K562 (cell line): ENCODE results near the gene HAUS5. TPM values are rescaled to one million over a fixed set of nuclear protein-coding genes. Genes with fewer than 3 reads are reported as not detected.

Experiments
- AFF4 ChIP-seq: sonication (generic); formaldehyde crosslinking; IDR thresholded peaks from 2 replicates; pipeline ENCODE4 v1.8.0; 2023; ENCODE audit warnings: mild to moderate bottlenecking, missing genetic modification reagents
- ARID4B ChIP-seq: sonication (generic); formaldehyde crosslinking; IDR thresholded peaks from 2 replicates; pipeline ENCODE4 v1.8.0; 2022; ENCODE audit warnings: mild to moderate bottlenecking, missing genetic modification reagents
- CREM ChIP-seq: IDR thresholded peaks from 2 replicates; pipeline ENCODE4 v1.6.1; 2014; ENCODE audit warnings: antibody characterized with exemption, low read depth
- FOSL1 ChIP-seq: fragments of 200-800 bp; sonication (Bioruptor generic); conservative IDR thresholded peaks from 2 replicates; pipeline ENCODE4 v1.6.1; 2016; ENCODE audit warnings: missing genetic modification characterization, missing compliant biosample characterization
- KDM2B ChIP-seq: fragments of 250-450 bp; sonication (Bioruptor Pico); IDR thresholded peaks from 2 replicates; pipeline ENCODE4 v1.8.0; 2021; ENCODE audit warnings: mild to moderate bottlenecking, moderate library complexity
- KHSRP ChIP-seq: fragments of 450-650 bp; IDR thresholded peaks from 2 replicates; pipeline ENCODE4 v1.6.1; 2017
- NCOA6 ChIP-seq: fragments of 450-650 bp; IDR thresholded peaks from 2 replicates; pipeline ENCODE4 v1.6.1; 2017; ENCODE audit warnings: mild to moderate bottlenecking
- PHF20 ChIP-seq: fragments of 450-650 bp; IDR thresholded peaks from 2 replicates; pipeline ENCODE4 v1.6.1; 2018; ENCODE audit not compliant: partially characterized antibody
- RFX1 ChIP-seq: fragments of 450-650 bp; IDR thresholded peaks from 2 replicates; pipeline ENCODE4 v1.6.1; 2016; ENCODE audit warnings: mild to moderate bottlenecking, moderate library complexity
- TEAD1 ChIP-seq, 2 experiments: fragments of 450-650 bp in 1 of 2; sonication (generic) in 1 of 2; formaldehyde crosslinking; IDR thresholded peaks; 2 replicates each; pipeline versions ENCODE4 v1.4.0 to v1.8.0; 2020 to 2022; ENCODE audit warnings: mild to moderate bottlenecking in 2 of 2, missing genetic modification reagents in 1 of 2
- TSHZ1 ChIP-seq: fragments of 250-450 bp; sonication (Bioruptor Pico); IDR thresholded peaks from 2 replicates; pipeline ENCODE4 v1.4.0; 2020; ENCODE audit warnings: mild to moderate bottlenecking, moderate library complexity
- ZNF311 ChIP-seq: fragments of 250-450 bp; sonication (Bioruptor Pico); IDR thresholded peaks from 2 replicates; pipeline ENCODE4 v1.4.0; 2020; ENCODE audit warnings: mild to moderate bottlenecking, moderate library complexity
- polyA plus RNA-seq, 8 experiments: library from polyadenylated mRNA; depleted of rRNA in 4 of 8; stranded (reverse) in 5 of 8; unstranded in 3 of 8; fragments of >200 nt; fragmentation: Nextera tagmentation in 2 of 8; fragmentation: Illumina TruSeq in 1 of 8; extraction: Ambion mirVana in 2 of 8; extraction: Trizol in 1 of 8; gene quantifications; 2 replicates each; pipeline versions ENCODE4 v1.2.1 to v1.2.3, GENCODE V29; 2011 to 2014; ENCODE audit warnings: inconsistent platforms in 1 of 8, missing spikeins in 1 of 8
- total RNA-seq, 7 experiments: library from RNA; depleted of rRNA in 6 of 7; stranded (reverse); fragments of >200 nt in 6 of 7; fragmentation: Illumina TruSeq in 2 of 7; extraction: Trizol in 2 of 7; gene quantifications; 2 replicates each; pipeline versions ENCODE4 v1.2.1 to v1.2.3, GENCODE V29; 2011 to 2021; ENCODE audit warnings: low replicate concordance in 1 of 7
- TF ChIP-seq, protein P1 (sequence below), 2 experiments: fragments of 200-800 bp in 1 of 2; sonication (Bioruptor generic) in 1 of 2; sonication (generic) in 1 of 2; formaldehyde crosslinking in 1 of 2; IDR thresholded peaks in 1 of 2; conservative IDR thresholded peaks in 1 of 2; 2 replicates each; pipeline versions ENCODE4 v1.5.0 to v1.6.1; 2016 to 2020; ENCODE audit warnings: missing compliant biosample characterization in 1 of 2, missing genetic modification characterization in 1 of 2, missing genetic modification reagents in 1 of 2

The HAUS5 gene
- total and polyA plus RNA-seq, 9 of the 15 experiments (the other 6 are each of a cell fraction or from before 2014, with no cell fraction given) = 3.5 to 41.3 (median 14.2) TPM

DNA sequence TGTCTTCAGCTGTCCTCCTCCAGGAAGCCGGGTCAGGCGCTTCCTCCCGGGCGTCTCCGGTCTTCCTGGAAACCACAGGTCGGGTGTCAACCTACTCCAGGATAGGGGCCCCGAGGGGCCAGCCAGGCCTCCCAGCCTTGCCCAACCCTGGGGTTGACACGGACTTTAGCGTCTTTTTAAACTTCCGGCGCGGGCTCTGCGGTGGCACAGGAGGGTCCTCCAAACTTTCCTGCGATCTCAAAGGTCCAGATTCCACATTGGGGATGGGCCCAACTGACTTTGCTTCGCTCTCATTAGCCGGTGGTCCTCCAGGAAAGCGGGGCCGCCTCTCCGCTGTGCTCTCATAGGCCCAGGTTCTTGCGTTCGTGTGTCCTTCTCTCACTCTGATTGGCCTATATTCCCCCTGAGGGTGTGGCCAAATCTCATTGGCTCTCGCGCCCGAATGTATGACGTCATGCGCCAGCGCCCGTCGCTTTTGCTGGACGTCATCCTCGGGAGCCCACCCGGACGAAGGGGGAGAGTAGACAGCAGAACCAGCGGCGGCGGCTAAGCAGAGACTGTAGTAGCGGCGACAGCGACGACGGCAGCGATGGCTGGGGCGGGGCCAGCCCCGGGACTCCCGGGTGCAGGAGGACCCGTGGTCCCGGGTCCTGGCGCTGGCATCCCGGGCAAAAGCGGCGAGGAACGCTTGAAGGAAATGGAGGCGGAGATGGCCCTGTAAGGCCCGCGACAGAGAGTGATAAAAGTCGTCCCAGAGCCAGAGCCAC, 16.2 kb downstream of the HAUS5 start, which contains the start of gene RBM42 (continued):
- TF ChIP-seq KDM2B (0 out of 2 replicates have a peak, but pooled peaks have one; percentile 54), KHSRP (peak; percentile 100), NCOA6 (no peak), ZNF311 (CRISPR knock-in tag) (0 out of 2 replicates have a peak, but pooled peaks have one; percentile 58), AFF4 (no peak), CREM (peak; percentile 100), FOSL1 (tag) (0 out of 2 replicates have a peak, but pooled peaks have one; percentile 29), TEAD1 (CRISPR knock-in tag; IDR thresholded peaks at IDR 0.05) (peak in 1 of 2 experiments; percentile 4; a peak in 1 of 4 replicates), TSHZ1 (CRISPR knock-in tag) (no peak), ARID4B (peak; percentile 58; the same call in 1 of the 2 replicates), PHF20 (peak; percentile 100), RFX1 (no peak)
- TF ChIP-seq, protein P1, sequence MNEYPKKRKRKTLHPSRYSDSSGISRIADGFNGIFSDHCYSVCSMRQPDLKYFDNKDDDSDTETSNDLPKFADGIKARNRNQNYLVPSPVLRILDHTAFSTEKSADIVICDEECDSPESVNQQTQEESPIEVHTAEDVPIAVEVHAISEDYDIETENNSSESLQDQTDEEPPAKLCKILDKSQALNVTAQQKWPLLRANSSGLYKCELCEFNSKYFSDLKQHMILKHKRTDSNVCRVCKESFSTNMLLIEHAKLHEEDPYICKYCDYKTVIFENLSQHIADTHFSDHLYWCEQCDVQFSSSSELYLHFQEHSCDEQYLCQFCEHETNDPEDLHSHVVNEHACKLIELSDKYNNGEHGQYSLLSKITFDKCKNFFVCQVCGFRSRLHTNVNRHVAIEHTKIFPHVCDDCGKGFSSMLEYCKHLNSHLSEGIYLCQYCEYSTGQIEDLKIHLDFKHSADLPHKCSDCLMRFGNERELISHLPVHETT (CRISPR knock-in tag; conservative IDR thresholded peaks at IDR 0.05 in 1 of 2, IDR thresholded peaks at IDR 0.05 in 1 of 2) = peak in 1 of 2 experiments; percentile 85; a peak in 2 of 4 replicates
